ENCODE measurements around the gene FDPS.
A peak's percentile ranks its signal among the peaks of the same experiment; 100 is the strongest.
"Not testable (repeated sequence)": the region's sequence is repeated elsewhere in the genome, so short reads cannot be mapped to it uniquely, and the experiment has no call there.

The FDPS gene

DNA sequence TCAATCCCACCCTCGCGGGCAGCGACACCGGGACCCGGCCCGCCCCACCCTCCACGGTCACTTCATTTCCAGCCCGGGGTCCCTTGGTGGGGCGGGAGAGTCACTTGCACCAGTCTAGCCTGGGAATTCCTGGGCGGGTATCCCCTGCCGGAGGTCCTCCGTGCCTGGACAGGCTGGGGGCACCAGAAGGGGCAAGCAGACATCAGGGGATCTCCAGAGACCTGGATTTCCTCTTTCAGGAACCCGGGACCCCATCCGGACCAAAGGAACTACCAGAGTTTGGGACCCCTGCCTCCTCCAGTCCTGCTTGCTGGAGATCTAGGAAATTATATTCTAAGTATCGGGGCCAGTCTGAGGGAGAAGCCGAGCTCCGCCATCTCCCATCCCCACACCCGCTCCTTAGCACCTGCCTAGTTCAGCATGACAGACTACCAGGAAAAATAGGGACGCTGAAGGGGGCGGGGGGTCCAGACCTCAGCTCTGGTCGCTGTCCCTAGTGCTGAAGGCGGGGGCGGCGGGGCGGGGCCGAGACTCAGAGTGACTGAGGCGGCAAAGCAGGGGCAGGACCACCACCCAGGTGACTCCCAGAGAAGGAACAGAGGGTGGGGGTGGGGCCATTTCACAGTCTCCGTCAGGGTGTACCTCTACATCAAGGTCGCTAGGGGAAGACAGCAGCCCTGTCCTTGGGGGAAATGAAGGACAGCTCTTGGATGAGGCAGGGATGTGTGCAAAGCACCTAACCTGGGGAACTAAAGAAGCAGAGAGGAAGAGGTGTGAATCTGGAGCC is 30.6 kb upstream of the FDPS start:
- ATAC-seq (peak; percentile 33), DNase-seq (peak; percentile 80)
- Mint-ChIP-seq H3K27me3 (no peaks in the 10 kb centered on the region), H3K9me3 (no peaks in the 10 kb centered on the region), H3K36me3 (ENCODE audit: low read depth) (no peaks in the 10 kb centered on the region), H3K27ac (no peak overlapping the region), H3K4me3 (peak overlapping the region; percentile 74), H3K4me1 (peaks cover 28% of the 10 kb centered on the region)

DNA sequence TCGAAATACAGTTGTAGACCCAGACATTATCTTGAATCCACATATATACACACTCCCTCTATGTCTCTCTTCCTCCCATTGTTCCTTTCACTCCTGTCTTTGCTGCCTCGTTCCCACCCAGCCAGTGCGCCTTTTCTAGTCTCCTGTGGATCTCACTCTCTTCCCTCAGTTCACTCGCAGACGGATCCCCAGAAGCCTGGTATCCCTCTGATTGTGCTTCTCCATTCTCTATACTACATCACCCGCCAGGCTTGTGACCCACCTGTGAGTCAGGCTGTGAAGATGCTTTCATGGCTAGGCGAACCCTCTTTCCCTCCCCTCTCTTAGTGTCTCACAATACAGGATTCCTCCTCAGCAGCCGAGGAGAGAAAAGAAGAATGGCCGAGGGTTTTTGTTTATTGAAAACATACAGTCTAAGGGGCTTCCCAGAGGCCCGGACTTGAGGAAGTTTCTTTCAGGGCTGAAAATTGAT is 29.9 kb upstream of the FDPS start:
- Mint-ChIP-seq H3K27me3 (no peaks in the 10 kb centered on the region), H3K36me3 (ENCODE audit: low read depth) (no peaks in the 10 kb centered on the region), H3K4me3 (peak overlapping the region; percentile 74), H3K4me1 (peaks cover 25% of the 10 kb centered on the region), H3K9me3 (no peaks in the 10 kb centered on the region), H3K27ac (no peak overlapping the region)
- ATAC-seq (no peak), DNase-seq (no peak)

DNA sequence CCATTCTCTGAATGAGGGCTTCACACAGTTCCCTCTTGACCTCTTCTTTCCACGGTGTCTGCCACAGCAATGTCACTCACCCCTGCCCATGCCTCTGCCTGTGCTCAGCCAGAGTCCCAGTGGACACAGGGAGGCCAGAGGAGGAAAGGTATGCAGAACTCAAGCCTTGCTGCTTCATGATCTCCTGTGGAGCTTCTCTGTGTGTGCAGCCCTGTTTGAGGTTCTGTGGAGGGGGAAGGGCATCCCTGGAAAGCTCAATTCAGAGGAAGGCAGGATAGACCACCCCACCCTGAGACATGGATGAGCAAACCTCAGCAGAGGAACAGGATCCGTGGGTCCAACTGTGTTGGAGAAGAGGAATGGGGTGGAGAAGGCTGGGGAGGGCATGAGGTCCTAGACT is 29.4 kb upstream of the FDPS start:
- no peak for DNase-seq
- H3K9me3 Mint-ChIP-seq = no peaks in the 10 kb centered on the region
- no peak for ATAC-seq
- no peak overlapping the region for H3K27ac Mint-ChIP-seq
- H3K36me3 Mint-ChIP-seq (ENCODE audit: low read depth) = no peaks in the 10 kb centered on the region
- no peak overlapping the region for H3K4me3 Mint-ChIP-seq
- peaks cover 23% of the 10 kb centered on the region for H3K4me1 Mint-ChIP-seq
- H3K27me3 Mint-ChIP-seq = no peaks in the 10 kb centered on the region

DNA sequence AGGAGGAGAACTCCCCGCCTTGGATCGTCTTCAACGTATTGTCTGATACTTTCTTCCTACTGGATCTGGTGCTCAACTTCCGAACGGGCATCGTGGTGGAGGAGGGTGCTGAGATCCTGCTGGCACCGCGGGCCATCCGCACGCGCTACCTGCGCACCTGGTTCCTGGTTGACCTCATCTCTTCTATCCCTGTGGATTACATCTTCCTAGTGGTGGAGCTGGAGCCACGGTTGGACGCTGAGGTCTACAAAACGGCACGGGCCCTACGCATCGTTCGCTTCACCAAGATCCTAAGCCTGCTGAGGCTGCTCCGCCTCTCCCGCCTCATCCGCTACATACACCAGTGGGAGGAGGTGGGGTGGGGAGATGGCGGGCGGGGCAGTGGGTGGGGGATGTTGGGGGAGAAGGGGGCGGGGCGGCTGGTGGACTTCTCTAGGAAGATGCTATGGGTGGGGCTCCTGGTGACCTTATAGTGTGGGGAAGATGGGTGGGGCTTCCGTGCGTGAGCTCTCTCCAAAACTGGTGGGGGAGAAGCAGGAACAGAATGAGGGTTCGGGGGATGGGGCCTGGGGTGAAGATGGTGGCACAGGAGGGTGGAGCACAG is 26.1 kb upstream of the FDPS start:
- peaks cover 7% of the 10 kb centered on the region for H3K4me1 Mint-ChIP-seq
- no peak overlapping the region for H3K27ac Mint-ChIP-seq
- no peaks in the 10 kb centered on the region for H3K9me3 Mint-ChIP-seq
- DNase-seq (no peak), ATAC-seq (no peak)
- H3K27me3 Mint-ChIP-seq = no peaks in the 10 kb centered on the region
- no peak overlapping the region for H3K4me3 Mint-ChIP-seq
- no peaks in the 10 kb centered on the region for H3K36me3 Mint-ChIP-seq (ENCODE audit: low read depth)

DNA sequence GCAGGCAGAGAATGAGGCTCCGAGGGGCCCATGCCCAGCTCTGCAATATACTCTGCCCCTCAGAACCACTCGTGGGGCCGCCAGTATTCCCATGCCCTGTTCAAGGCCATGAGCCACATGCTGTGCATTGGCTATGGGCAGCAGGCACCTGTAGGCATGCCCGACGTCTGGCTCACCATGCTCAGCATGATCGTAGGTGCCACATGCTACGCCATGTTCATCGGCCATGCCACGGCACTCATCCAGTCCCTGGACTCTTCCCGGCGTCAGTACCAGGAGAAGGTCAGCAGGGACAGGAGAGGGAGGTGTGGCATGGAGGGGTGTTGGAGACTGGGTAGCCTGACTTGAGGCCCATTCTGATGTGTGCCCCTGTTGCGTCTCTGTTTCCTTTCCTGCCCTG is 24.2 kb upstream of the FDPS start:
- no peaks in the 10 kb centered on the region for H3K9me3 Mint-ChIP-seq
- H3K27ac Mint-ChIP-seq = no peak overlapping the region
- no peak overlapping the region for H3K4me3 Mint-ChIP-seq
- no peak for DNase-seq
- peaks cover 2% of the 10 kb centered on the region for H3K4me1 Mint-ChIP-seq
- H3K27me3 Mint-ChIP-seq = no peaks in the 10 kb centered on the region
- H3K36me3 Mint-ChIP-seq (ENCODE audit: low read depth) = no peaks in the 10 kb centered on the region
- no peak for ATAC-seq

DNA sequence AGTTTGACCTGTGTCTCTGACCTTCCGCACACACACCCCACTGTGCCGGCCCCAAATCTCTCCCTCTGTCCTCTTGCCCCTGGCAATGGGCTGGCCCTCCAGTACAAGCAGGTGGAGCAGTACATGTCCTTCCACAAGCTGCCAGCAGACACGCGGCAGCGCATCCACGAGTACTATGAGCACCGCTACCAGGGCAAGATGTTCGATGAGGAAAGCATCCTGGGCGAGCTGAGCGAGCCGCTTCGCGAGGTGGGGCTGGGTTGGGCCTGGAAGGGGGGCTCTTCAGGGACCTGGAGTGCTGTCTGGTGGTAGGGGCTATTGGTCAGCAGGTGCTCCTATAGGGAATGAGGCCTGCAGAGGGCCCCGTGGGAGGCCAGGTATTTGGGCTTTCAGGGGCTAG is 23.6 kb upstream of the FDPS start:
- H3K4me1 Mint-ChIP-seq = no peaks in the 10 kb centered on the region
- DNase-seq = no peak
- no peaks in the 10 kb centered on the region for H3K27me3 Mint-ChIP-seq
- H3K36me3 Mint-ChIP-seq (ENCODE audit: low read depth) = no peaks in the 10 kb centered on the region
- no peaks in the 10 kb centered on the region for H3K9me3 Mint-ChIP-seq
- no peak overlapping the region for H3K4me3 Mint-ChIP-seq
- ATAC-seq = no peak
- no peak overlapping the region for H3K27ac Mint-ChIP-seq

DNA sequence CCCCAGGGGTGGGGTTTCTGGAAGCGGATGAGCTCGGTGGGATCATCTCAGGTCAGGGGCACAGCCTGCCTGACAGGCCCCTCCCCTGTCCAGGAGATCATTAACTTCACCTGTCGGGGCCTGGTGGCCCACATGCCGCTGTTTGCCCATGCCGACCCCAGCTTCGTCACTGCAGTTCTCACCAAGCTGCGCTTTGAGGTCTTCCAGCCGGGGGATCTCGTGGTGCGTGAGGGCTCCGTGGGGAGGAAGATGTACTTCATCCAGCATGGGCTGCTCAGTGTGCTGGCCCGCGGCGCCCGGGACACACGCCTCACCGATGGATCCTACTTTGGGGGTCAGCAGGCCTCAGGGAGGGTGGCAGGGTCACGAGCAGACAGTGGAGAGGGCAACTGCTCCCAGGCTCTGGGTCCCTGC is 23.0 kb upstream of the FDPS start:
- Mint-ChIP-seq H3K4me1 (no peaks in the 10 kb centered on the region), H3K36me3 (ENCODE audit: low read depth) (no peaks in the 10 kb centered on the region), H3K27me3 (peaks cover 4% of the 10 kb centered on the region), H3K9me3 (no peaks in the 10 kb centered on the region), H3K27ac (no peak overlapping the region), H3K4me3 (no peak overlapping the region)
- no peak for ATAC-seq
- no peak for DNase-seq

DNA sequence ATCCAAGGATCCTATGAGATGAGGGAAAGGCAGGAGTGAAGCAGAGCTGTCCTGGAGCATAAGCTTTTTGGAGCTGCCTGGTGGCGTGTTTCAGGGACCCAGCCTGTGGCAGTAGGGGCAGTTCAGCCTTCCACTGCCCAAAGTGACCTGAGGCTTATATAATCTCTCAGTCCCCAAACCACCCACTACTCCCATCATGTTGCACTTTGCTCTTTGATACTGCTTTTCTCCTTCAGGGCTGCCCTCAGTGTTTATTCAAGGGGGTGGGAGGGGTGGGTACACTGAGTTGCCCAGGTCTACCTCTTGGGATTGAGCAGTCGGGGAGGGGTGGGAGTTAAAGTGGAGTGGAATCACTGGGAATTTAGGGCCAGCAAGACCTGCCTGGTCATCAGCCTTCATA is 22.1 kb upstream of the FDPS start:
- no peaks in the 10 kb centered on the region for H3K36me3 Mint-ChIP-seq (ENCODE audit: low read depth)
- DNase-seq (no peak), ATAC-seq (no peak)
- H3K27me3 Mint-ChIP-seq = peaks cover 4% of the 10 kb centered on the region
- H3K27ac Mint-ChIP-seq = no peak overlapping the region
- H3K9me3 Mint-ChIP-seq = no peaks in the 10 kb centered on the region
- H3K4me1 Mint-ChIP-seq = no peaks in the 10 kb centered on the region
- no peak overlapping the region for H3K4me3 Mint-ChIP-seq

DNA sequence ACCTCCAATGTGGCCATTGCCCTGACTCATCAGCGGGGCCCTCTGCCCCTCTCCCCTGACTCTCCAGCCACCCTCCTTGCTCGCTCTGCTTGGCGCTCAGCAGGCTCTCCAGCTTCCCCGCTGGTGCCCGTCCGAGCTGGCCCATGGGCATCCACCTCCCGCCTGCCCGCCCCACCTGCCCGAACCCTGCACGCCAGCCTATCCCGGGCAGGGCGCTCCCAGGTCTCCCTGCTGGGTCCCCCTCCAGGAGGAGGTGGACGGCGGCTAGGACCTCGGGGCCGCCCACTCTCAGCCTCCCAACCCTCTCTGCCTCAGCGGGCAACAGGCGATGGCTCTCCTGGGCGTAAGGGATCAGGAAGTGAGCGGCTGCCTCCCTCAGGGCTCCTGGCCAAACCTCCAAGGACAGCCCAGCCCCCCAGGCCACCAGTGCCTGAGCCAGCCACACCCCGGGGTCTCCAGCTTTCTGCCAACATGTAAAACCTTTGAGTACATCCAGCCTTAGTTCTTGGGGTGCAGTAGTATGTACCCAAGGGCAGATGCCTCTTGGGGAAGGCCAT is 20.6 kb upstream of the FDPS start:
- no peak for ATAC-seq
- DNase-seq = no peak
- peaks cover 6% of the 10 kb centered on the region for H3K27me3 Mint-ChIP-seq
- no peaks in the 10 kb centered on the region for H3K36me3 Mint-ChIP-seq (ENCODE audit: low read depth)
- H3K27ac Mint-ChIP-seq = no peak overlapping the region
- no peaks in the 10 kb centered on the region for H3K9me3 Mint-ChIP-seq
- H3K4me3 Mint-ChIP-seq = no peak overlapping the region
- H3K4me1 Mint-ChIP-seq = no peaks in the 10 kb centered on the region

DNA sequence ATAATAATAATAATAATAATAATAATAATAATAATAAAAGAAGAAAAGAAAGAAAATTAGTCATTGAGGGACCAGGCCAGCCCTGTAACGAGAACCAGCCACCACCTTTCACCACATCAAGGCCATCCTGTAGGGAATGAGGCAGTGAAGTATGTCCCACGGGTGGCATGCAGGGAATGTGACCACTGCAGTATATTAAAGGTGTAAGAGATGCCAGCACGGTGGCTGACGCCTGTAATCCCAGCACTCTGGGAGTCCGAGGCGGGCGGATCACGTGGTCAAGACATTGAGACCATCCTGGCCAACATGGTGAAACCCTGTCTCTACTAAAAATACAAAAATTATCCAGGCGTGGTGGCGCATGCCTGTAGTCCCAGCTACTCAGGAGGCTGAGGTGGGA is 17.7 kb upstream of the FDPS start:
- not testable (repeated sequence) for H3K27ac Mint-ChIP-seq; H3K4me3 Mint-ChIP-seq; H3K4me1 Mint-ChIP-seq; ATAC-seq; H3K9me3 Mint-ChIP-seq; DNase-seq; H3K36me3 Mint-ChIP-seq (ENCODE audit: low read depth)
- peaks cover 26% of the 10 kb centered on the region for H3K27me3 Mint-ChIP-seq

DNA sequence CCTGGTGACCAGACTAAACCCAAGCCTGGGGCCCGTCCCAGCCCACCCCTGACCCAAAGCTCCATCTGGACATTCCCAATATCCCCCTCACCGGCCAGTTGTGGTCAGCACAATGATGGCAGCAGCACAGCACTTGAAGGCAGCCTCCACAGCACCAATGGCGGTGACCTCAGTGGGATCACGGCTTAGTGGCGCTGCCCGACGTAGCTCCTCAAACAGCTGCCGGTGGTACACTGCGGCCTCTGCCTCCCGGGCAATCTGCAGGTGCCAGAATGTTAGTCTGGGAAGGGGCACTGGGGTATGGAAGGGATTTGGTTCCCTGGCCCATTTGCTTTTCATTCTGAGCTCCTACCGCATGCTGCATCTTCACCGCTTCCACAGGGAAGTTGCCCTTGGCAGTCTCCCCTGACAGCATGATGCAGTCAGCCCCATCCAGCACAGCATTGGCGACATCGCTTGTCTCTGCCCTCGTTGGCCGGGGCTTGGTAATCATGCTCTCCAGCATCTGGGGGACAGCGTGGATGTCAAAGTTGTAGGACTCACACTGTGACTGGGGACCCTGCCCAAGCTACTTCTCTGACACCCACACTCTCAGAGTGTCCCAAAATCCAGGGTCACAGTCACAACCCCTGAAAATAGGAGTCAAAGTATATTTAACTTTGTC is 15.4 kb upstream of the FDPS start:
- no peak overlapping the region for H3K27ac Mint-ChIP-seq
- H3K27me3 Mint-ChIP-seq = peaks cover 41% of the 10 kb centered on the region
- DNase-seq = no peak
- H3K4me1 Mint-ChIP-seq = no peaks in the 10 kb centered on the region
- ATAC-seq = no peak
- H3K9me3 Mint-ChIP-seq = no peaks in the 10 kb centered on the region
- no peak overlapping the region for H3K4me3 Mint-ChIP-seq
- H3K36me3 Mint-ChIP-seq (ENCODE audit: low read depth) = no peaks in the 10 kb centered on the region

DNA sequence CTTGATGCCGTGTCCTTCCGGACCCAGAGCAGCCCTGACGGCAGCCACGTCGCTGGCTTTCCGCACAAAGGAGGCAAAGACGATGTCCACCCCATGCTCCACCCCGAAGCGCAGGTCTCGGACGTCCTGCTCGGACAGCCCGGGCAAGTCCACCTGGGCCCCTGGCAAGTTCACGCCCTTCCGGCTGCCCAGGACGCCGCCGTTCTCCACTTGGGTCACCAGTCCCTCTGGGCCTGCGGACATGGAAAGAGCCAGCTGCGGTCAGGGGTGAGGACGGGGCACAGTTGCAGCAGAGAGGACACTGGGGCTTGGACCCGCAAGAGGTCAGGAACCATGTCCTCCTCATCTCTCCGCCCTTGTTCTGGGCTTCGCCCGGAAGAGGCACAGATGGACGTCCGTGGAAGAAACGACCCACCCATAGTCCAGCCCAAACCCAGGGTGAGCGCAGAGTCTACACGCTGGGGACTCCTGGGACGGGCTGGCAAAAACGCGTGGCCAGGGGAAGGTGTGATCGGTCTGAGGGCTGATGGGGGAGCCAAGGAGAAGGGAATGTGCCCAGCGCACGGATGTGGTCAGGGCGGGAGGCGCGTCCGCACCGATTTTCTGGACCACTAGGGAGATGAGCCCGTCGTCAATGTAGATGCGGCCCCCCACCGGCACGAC is 14.0 kb upstream of the FDPS start:
- peaks cover 43% of the 10 kb centered on the region for H3K27me3 Mint-ChIP-seq
- H3K36me3 Mint-ChIP-seq (ENCODE audit: low read depth) = no peaks in the 10 kb centered on the region
- ATAC-seq (no peak), DNase-seq (no peak)
- H3K4me1 Mint-ChIP-seq = no peaks in the 10 kb centered on the region
- no peak overlapping the region for H3K27ac Mint-ChIP-seq
- no peaks in the 10 kb centered on the region for H3K9me3 Mint-ChIP-seq
- no peak overlapping the region for H3K4me3 Mint-ChIP-seq

DNA sequence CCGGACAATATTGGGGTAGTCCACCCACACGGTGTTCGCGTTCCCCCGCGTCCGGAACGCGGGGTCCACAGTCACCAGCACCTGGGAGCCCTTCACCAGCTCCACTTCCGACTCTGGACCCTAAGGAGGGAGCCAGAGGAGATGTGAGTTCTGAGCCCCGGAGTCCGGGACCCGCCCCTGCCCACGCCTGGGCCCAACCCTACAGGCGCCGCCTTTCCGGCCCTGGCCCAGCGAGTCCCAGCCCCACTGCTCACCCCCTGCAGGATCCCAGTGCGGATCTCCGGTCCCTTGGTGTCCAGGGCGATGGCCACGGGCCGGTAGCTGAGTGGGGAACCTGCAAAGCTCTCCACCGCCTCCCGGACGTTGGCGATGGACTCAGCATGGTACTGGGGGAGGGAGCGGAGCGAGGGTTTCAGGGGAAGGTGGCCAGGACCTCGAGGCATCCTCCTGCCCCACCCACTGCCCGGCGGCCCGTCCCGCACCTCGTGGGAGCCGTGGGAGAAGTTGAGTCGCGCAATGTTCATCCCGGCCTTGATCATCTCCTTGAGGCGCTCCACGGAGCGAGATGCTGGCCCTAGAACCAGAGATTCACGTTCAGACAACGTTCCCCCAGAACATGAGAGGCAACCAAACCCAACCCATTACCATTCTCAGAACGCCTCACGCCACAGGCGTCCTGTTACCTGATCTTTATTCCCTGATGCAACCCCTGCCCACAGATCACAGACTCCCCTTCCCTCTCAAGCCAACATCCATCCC is 13.3 kb upstream of the FDPS start:
- Mint-ChIP-seq H3K36me3 (ENCODE audit: low read depth) (no peaks in the 10 kb centered on the region), H3K27me3 (peaks cover 41% of the 10 kb centered on the region), H3K27ac (no peak overlapping the region), H3K4me3 (no peak overlapping the region), H3K9me3 (no peaks in the 10 kb centered on the region), H3K4me1 (no peaks in the 10 kb centered on the region)
- no peak for DNase-seq
- ATAC-seq = no peak

DNA sequence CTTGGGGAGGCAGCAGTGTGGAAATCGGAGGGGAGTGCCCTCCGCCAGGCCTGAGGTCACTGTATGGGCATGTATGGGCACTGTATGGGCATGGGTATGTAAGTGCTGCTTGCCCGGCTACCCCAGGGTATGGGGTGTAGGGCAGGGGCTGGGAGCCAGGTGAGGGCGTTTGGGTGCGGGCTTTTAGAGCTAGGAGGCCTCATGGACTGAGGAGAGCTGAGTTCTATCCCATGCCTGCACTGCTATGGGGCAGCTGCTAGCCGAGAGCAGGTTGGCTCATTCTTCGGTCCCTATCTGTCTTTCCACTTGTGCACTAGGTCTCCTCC is 12.8 kb upstream of the FDPS start:
- Mint-ChIP-seq H3K4me1 (no peaks in the 10 kb centered on the region), H3K36me3 (ENCODE audit: low read depth) (no peaks in the 10 kb centered on the region), H3K27ac (no peak overlapping the region), H3K4me3 (no peak overlapping the region), H3K27me3 (peaks cover 40% of the 10 kb centered on the region), H3K9me3 (no peaks in the 10 kb centered on the region)
- ATAC-seq = peak; percentile 10
- no peak for DNase-seq

All from activated naive CD8-positive, alpha-beta T cell treated with anti-CD3 and anti-CD28 coated beads, Interleukin-2, amount 50 U/mL, for 24 hours (primary cell).